Measurements from ENCODE around the gene TMEM185B.

DNA sequence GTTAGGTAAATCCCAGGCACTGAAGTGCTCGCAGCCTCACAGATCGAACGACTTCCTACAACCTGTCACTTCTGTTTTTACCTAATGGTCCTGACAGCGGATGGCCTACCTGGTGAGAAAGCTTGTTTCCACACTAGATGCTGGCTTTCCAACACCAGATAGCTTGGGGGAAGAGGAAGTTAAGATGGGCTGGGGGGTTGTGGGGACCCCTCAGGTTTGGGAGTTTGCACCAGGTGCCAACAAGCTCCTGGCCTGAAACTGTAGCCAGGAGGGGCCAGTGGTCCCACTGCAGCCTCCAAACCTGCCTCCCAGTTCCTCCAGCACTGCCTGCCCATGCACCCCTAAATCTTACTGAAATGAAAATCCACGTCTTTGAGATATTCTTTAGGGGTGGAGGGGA lies 3.9 kb downstream of the TMEM185B start:
- TF ChIP-seq, protein P1, sequence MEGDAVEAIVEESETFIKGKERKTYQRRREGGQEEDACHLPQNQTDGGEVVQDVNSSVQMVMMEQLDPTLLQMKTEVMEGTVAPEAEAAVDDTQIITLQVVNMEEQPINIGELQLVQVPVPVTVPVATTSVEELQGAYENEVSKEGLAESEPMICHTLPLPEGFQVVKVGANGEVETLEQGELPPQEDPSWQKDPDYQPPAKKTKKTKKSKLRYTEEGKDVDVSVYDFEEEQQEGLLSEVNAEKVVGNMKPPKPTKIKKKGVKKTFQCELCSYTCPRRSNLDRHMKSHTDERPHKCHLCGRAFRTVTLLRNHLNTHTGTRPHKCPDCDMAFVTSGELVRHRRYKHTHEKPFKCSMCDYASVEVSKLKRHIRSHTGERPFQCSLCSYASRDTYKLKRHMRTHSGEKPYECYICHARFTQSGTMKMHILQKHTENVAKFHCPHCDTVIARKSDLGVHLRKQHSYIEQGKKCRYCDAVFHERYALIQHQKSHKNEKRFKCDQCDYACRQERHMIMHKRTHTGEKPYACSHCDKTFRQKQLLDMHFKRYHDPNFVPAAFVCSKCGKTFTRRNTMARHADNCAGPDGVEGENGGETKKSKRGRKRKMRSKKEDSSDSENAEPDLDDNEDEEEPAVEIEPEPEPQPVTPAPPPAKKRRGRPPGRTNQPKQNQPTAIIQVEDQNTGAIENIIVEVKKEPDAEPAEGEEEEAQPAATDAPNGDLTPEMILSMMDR (conservative IDR thresholded peaks at IDR 0.05 in 1 of 2, IDR thresholded peaks at IDR 0.05 in 1 of 2; ENCODE audit: low read depth in 1 of 2, low read length in 2 of 2), result no peak
- TF ChIP-seq EZH2 (IDR thresholded peaks at IDR 0.05; ENCODE audit: low read length, missing control alignments), result no peak

Measured in fibroblast of lung (primary cell).